Subcutaneous adipose tissue (tissue), 4 donors: ENCODE data around the gene TTLL9. TPM values are rescaled to one million over a fixed set of nuclear protein-coding genes. Genes with fewer than 3 reads are reported as not detected.

Experiments
- CTCF ChIP-seq: fragments of 450-650 bp; IDR thresholded peaks from one replicate; pipeline ENCODE4 v1.5.1; 2016; ENCODE audit warnings: low read depth, mild to moderate bottlenecking, control low read depth, antibody characterized with exemption, moderate library complexity
- total RNA-seq, 4 donors: library from RNA; depleted of rRNA; stranded (reverse); fragments of >200 nt; gene quantifications; one replicate each; pipeline ENCODE4 v1.1.0, GENCODE V29; 2016

Gene TTLL9
- total RNA-seq, 4 donors from 2014 or later: 0.38 to 0.66 (median 0.51) TPM; not detected in 1

GRCh38 chr20:31974951-31975487 lies 104.6 kb downstream of the TTLL9 start:
- no peak for TF ChIP-seq CTCF

GRCh38 chr20:31975874-31976273 lies 105.4 kb downstream of the TTLL9 start:
- TF ChIP-seq CTCF: no peak

- no peak for TF ChIP-seq CTCF
These were observed 106.6 kb downstream of the TTLL9 start for GRCh38 chr20:31977080-31977479.

- no peak for TF ChIP-seq CTCF
These were observed 109.4 kb downstream of the TTLL9 start for GRCh38 chr20:31979713-31980426.

GRCh38 chr20:31981784-31982183 lies 111.3 kb downstream of the TTLL9 start:
- no peak for TF ChIP-seq CTCF

- TF ChIP-seq CTCF: no peak
These were observed 114.6 kb downstream of the TTLL9 start for GRCh38 chr20:31984981-31985471.

- no peak for TF ChIP-seq CTCF
These were observed 117.3 kb downstream of the TTLL9 start for GRCh38 chr20:31987744-31988143.
